NK-92 treated with Interleukin-12 subunit alpha and Interleukin-12 subunit beta, amount 100 ng/mL, for 24 hours (cell line): Measurements from ENCODE around the gene XRN2.
A peak's percentile ranks its signal among the peaks of the same experiment; 100 is the strongest.

Experiments used
- DNase-seq: peaks from one replicate; lab custom pipeline; 2025; lab: John Stamatoyannopoulos, UW

The XRN2 gene, protein sequence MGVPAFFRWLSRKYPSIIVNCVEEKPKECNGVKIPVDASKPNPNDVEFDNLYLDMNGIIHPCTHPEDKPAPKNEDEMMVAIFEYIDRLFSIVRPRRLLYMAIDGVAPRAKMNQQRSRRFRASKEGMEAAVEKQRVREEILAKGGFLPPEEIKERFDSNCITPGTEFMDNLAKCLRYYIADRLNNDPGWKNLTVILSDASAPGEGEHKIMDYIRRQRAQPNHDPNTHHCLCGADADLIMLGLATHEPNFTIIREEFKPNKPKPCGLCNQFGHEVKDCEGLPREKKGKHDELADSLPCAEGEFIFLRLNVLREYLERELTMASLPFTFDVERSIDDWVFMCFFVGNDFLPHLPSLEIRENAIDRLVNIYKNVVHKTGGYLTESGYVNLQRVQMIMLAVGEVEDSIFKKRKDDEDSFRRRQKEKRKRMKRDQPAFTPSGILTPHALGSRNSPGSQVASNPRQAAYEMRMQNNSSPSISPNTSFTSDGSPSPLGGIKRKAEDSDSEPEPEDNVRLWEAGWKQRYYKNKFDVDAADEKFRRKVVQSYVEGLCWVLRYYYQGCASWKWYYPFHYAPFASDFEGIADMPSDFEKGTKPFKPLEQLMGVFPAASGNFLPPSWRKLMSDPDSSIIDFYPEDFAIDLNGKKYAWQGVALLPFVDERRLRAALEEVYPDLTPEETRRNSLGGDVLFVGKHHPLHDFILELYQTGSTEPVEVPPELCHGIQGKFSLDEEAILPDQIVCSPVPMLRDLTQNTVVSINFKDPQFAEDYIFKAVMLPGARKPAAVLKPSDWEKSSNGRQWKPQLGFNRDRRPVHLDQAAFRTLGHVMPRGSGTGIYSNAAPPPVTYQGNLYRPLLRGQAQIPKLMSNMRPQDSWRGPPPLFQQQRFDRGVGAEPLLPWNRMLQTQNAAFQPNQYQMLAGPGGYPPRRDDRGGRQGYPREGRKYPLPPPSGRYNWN

DNA sequence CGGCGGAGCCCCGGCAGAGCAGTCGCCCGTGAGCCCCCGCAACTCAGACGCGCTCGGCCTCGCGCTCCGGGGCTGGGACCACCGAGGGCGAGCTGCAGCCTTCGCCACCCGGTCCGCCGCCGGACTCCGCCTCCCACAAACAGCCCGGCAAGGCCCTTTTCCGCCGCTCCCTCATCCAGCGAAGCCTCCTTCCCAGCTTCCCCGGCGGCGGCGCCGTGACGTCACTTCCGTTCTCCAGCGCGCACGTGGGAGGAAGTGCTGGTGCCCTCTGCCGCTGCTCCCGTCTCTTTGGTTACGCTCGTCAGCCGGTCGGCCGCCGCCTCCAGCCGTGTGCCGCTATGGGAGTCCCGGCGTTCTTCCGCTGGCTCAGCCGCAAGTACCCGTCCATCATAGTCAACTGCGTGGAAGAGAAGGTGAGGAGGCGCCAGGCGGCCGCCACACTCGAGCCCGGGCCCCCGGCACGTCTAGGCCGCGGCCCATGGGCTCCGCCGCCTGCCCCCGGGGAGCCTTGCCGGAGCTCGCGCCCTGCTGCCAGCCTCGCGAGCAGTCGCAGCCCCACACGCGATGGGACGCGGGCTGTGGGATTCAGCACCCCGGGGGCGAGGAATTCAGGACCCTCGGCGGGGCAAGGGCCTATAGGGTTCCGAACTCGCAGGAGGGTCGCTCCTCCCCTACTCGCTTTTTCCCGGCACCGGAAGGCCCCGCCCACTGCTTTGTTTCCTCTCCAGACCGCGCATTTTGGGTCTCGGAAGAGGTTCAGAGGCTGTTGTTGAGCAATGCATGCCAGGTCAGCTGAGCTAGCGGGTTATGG lies at the start of gene XRN2:
Gene XRN2, plus strand, starts transcription at position 271 of the 811 bp plus-strand sequence. Its CDS starts 68 bp downstream, at position 339.
- peak; percentile 90 for DNase-seq

DNA sequence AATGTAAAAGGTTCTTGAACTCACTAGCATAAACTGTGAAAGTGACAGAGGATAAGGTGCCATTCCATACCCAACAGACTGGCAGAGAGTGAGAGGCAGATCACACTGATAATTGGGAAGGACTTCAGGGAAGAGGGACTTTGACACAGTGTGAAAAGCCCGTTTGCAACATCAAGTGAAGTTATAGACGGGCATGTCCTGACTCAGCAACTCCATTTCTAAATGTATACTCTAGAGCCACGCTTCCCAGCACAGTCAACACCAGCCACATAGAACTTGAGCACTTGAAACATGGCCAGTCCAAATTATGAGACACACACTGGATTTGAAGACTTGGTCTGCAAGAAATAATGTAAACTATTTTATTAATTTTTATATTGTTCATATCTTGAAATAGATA lies 45.9 kb upstream of the XRN2 start:
- no peak for DNase-seq

DNA sequence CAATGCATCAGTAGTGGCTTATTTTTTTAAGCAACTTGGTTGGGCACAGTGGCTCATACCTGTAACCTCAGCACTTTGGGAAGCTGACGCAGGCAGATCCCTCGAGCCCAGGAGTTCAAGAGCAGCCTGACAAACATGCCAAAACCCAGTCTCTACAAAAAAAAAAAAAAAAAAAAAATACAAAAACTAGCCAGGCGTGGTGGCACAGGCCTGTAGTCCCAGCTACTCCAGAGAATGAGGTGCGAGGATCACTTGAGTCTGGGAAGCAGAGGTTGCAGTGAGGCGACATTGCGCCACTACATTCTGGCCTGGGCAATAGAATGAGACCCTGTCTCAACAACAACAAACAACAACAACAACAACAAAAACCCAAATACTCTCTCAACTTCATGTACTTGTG lies 44.7 kb upstream of the XRN2 start:
- no peak for DNase-seq

DNA sequence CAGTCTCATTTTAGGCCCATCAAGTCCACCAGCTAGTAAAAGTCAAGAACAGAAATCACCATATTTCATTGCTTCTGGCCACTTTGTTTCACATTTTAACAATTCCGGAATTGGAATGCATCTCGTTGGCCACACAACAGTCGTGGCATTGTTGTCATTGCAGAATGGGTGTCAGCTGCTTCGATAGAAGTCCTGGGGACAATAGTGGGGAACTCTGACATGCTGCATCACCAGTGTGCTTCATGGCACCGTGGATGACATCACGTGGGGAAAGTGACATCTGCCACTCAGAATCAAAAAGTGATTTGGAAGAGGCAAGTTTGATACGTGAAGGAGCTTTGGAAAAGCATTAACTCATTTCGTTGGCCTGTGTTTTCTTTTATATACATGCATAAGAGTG lies 43.8 kb upstream of the XRN2 start:
- no peak for DNase-seq

DNA sequence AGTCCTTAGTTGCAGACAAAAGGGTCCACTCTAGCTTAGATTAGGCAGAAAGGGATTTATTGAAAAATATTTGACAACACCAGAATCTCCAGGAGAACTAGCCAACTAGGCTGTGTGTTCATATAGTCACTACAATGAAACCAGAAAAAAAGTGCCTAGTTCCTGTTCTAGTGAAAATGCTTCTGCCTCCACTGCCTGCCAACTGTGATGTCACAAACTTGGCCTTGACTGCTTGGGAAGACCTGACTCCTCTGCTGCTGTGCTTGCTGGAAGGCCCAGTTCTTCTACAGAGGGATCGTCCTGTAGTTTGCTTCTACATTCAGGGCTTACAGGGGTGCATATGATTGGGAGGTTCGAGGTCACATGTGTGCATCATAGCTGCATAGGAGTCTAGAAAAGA lies 40.3 kb upstream of the XRN2 start:
- no peak for DNase-seq

DNA sequence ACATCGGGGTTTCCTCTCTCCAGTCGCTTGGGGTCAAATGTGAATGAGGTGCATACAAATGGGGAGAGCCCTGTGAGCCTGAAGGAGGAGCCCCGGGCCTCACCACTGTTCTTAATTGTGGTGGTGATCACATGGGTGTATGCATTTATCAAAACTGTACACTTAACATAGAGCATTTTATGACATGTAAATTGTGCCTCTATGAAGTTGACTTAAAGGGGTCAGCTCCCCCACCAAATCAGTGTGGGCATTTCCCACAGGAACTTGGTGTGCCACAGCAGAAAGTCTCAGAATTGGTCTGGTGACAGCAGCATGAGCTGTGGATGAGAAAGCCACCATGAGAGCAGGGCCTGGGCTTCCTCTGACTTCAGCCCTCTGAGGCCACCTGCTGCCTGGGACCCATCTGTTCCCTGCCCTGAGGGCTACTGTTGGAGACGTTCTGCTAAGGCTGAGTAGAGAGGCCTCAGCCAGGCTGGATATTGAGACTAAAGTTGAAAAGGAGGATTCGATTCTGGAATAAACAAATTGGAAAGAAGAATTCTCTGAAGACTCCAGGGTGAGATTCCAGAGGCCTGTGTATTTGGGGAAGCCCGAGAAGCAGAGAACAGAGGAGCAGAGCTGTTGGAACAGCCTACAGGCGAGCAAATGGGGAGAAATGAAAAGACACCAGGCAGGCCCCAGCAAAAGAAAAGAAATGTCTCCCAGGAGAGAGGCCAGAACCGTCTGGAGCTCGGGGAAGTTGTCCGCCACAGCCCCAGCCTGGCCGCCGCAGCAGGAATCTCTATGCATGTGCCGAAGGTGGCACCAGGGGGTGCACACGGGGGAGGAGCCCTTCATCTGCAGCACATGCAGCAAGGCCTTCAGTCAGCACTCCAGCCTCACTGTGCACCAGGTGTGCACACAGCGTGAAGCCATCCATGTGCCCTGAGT lies 37.6 kb upstream of the XRN2 start:
- no peak for DNase-seq

DNA sequence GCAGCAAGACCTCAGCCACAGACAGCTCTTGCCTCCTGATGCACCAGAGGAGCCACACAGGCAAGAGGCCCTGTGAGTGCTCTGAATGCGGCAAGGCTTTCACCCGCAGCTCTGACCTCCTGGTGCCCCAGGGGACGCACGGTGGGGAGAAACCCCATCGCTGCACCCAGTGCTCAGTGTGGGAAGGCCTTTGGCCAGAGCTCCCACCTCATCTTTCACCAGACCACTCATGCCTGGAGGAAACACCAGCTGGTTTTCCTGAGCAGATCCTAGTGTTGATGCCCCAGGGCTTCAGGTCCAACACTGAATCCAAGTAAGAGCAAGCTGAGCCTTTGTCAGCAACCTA lies 37.0 kb upstream of the XRN2 start:
- no peak for DNase-seq

DNA sequence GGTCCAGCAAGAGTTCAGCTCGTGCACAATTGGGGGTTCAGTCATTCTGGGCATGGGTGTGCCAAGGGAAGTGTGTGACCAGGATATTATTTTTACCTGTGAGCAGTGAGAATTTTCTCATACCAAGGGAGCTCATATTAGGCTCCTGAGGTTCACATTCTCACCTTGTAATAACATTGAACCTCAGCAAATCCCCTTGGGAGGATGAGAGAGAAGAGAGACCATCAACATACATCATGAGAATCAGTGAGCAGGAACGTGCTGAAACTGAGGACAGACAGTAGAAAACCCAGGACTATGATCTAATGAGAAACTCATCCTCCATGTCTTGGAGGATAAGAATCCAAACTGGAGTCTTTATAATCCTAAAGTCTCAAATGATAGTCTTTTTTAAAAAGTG lies 33.4 kb upstream of the XRN2 start:
- DNase-seq: no peak

DNA sequence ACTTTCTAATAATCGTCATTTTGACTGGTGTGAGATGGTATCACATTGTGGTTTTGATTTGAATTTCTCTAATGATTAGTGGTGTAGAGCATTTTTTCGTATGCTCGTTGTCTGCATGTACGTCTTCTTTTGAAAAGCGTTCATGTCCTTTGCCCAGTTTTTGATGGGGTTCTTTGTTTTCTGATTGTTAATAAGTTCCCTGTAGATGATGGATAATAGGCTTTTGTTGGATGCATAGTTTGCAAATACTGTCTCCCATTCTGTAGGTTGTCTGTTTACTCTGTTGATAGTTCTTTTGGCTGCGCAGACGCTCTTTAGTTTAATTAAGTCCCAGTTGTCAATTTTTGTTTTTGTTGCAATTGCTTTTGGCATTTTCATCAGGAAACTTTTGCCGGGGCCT lies 32.3 kb upstream of the XRN2 start:
- DNase-seq: no peak

DNA sequence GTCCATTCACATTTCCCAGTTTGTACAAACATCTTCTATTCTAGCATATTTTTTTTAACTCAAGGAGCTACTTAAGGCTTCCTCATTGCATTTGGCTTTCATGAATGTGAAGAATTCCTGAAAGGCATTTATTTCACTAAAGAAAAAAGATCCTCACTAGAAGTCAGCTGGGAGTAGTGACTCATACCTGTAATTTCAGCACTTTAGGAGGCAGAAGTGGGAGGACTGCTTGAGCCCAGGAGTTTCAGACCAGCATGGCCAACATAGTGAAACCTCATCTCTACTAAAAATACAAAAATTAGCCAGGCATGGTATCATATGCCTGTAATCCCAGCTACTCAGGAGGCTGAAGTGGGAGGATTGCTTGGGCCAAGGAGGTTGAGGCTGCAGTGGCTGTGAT lies 30.9 kb upstream of the XRN2 start:
- DNase-seq: no peak

DNA sequence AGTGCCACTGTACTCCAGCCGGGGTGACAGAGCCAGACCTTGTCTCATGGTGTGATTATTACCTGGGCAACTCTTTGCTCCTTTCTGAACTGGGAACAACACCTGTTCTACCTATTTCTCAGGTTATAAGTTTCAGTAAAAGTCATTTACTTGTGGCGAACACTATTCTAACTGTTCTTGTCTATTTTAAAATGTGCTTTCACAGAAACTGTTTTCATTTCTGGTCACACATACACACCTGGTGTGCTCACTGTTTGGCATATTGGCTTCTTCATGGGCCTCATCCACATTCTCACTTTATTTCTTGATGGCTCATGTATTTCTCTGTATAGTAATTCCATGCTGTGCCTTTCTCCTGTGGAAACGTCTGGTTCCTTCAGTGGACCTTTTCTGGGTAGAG lies 30.5 kb upstream of the XRN2 start:
- DNase-seq: no peak

DNA sequence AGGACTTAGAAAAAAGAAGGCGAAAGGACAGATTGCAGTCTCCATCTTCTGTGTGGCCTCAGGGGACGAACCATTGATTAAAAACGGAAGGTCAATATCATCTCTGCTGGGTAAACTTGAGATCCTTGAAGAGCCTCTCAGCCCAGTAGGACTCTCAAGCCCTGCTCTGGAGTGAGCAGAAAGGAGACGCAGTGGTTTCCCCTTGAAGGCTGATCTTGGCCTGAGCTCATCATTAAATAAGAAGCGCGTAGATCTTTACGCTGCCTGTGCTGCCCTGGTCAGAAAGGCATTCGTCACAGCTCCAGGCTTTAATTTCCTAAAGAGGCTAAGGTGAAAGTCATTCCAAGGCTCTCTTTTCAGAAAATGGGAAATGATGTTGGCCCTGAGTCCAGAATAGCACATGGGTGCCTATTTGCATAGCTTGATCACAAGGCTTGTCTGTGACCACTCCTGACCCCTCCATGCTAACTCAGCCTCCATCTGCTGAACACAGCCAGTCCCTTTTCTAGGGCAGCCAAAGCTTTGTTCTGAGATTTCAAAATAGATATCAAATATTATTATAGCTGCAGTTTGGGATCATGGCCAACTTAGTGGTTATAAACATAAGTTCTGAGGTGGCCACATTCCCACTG lies 29.3 kb upstream of the XRN2 start:
- no peak for DNase-seq

DNA sequence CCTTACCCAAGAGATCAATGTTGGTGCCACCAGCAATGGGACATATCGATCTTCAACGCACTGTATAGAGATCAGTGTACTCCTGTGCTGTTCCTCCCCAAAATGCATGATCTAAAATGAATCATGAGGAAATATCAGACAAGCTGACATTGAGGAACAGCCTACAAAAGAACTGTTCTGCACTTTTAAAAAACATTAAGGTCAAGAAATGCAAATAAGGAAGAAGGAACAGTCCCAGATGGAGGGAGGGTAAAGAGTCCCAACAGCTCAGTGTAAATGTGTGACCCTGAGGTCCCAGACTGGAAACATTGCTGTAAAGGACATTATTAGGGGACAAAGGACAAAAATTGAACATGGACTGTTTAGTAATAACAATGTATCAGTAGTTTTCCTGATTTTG lies 24.3 kb upstream of the XRN2 start:
- DNase-seq: no peak

DNA sequence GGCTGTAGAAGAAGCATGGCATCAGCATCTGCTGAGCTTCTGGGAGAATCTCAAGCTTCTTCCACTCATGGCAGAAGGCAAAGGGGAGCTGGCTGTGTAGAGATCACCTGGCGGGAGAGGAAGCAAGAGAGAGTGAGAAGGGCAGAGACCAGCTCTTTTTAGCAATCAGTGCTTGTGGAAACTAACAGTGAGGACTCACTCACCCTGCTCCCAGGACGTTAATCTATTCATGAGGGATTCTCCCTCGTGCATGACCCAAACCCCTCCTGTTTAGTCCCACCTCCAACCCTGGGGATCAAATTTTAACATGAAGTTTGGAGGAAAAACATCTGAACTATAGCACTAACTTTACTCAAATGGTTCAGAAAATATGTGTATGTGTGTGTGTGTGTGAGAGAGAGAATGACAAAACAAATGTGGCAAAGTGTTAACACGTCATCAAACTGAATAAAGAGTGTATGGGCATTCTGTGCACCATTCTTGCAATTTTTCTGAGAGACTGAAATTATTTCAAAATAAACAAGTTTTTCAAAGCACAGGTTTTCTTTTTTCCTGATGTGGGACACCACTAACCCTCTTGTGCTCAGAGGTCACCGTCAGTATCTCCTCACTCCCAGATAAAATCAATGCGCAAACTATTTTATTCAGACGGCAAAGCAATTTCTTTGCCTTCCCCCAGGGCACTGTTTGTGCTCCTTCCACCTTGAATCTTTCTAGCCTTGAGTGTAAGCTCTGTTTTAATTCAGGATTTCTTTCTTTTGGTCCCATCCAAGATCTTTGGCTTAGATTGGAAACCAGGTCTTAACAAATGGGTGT lies 23.2 kb upstream of the XRN2 start:
- no peak for DNase-seq

DNA sequence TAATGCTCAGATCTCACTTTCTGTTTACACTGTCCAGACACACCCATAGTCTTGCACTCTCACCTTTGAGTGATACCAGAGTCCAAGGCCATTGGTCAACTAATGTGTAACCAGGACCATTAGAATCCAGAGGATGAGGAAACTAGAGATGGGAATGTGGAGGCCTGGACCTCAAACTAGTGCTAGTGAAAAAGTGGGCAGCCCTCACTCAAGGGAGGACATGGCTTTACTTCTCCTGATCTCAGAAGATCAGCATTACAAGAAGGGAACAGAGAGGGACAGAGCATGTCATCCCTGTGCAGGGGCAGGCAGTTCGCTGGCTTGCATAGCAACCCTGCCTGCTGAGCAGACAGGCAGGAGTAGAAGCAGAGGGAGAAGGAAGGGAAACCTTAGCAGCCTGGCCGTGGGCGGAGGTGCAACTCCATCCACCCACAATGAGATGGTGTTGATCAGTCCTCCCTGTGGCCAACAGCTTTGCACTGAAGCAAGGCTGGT lies 22.6 kb upstream of the XRN2 start:
- DNase-seq: no peak

DNA sequence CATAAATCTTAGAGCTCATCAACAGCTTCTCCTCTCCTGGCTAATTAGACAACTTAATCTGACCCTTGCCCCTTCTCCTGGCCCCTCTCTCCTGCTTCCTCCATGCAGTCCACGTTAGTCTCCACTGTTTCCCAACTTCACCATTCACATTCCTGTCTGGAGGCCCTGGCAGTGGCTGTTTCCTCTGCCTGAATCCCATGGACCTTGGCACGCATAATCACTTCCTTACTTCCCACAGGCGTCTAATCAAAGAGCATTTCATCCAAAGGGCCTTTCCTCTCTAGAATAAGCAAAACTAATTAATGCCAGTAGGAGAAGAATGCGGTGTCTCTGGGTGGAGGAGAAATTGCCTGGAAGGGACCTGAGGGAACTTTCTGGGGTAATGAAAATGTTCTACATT lies 16.4 kb upstream of the XRN2 start:
- DNase-seq: no peak

DNA sequence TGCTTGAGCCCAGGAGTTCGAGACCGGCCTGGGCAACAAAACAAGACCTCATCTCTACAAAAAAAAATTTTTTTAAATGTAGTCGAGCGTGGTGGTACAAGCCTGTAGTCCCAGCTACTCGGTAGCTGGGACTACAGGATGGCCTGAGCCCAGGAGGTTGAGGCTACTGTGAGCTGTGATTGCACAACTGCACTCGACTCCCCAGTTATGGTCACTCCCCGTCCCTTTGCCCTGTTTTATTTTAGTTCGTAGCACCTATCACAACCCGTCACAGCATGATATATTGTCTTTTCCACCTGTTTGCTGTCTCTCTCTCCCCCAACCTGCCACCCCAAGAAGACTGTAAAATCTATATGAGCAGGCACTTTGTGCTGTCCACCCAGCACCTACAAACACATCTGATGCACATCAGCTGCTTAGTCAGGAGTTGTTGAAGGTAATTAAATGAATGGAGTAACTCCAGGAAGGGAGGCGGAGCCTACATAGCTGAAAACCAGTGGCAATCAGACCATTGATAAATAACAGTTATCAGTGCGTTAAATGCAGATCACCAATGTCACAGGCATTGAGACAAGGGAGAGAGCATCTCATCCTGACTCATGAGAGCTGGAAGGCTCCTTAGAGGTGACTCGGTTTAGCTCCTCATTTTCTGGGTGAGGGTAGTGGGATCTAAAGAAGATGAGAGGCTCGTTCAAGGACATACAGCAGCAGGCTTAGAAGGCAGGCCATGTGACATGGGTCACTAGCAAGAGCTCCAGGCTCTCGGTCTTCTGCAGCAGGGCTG lies 14.4 kb upstream of the XRN2 start:
- no peak for DNase-seq

DNA sequence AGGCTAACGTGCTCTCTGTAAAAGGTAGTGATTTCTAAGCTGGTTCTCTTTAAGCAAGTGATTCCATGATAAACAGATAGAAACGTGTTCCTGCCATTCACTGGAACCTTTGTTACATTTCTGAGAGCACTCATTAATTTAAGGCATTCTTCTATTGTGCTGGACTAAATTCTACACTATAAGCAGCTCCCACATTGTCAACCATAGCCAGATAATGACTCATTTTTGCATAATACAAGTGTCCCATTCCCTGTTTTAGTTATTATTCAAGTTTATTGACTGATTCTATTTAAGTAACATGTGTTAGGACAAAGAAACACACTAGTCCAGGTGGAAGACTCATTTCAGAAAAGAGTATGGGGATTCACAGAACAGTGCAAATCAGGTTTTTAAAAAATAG lies 13.5 kb upstream of the XRN2 start:
- no peak for DNase-seq

DNA sequence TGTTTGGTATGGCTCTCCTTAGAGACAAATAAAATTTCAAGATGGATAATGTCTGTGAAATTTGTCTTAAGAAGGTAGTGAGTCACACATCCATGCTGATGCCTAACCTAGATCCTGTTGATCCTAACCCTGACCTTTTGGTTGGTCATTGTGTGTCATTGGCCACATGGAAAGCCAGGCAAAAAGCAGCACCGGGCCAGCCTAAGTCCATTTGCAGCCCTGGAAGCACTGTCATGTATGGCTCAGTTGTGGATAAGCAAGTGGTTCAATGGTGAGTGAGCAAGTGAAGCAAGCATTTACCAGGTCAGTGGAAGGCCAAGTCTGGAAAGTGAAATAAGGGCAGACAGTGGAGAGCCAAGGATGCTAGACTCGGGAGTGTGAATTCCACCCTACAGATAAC lies 12.1 kb upstream of the XRN2 start:
- no peak for DNase-seq
